Adrenal gland (tissue), 12 donors: Measurements from ENCODE around the gene APLN. TPM values are rescaled to one million over a fixed set of nuclear protein-coding genes. Genes with fewer than 3 reads are reported as not detected.

Source experiments
- DNase-seq, 7 donors: peaks; one replicate each; pipeline ENCODE4 v3.0.0-alpha.2; 2019 to 2020
- H3K27ac ChIP-seq, 5 donors: fragments of 200-600 bp; sonication (generic) in 4 of 5; 1 replicate in 3 of 5; 2 replicates in 2 of 5; pipeline versions ENCODE4 v1.5.1 to v1.8.0; 2016 to 2020; ENCODE audit warnings: mild to moderate bottlenecking in 1 of 5
- H3K27me3 ChIP-seq: fragments of 200-600 bp; 2 replicates; pipeline ENCODE4 v1.8.0; 2021
- H3K36me3 ChIP-seq, 2 donors: fragments of 200-600 bp; replicated peaks in 1 of 2; 1 replicate in 1 of 2; 2 replicates in 1 of 2; pipeline versions ENCODE4 v1.5.1 to v1.8.0; 2018 to 2022
- H3K4me1 ChIP-seq, 2 donors: fragments of 200-600 bp; replicated peaks in 1 of 2; 1 replicate in 1 of 2; 2 replicates in 1 of 2; pipeline versions ENCODE4 v1.5.1 to v1.8.0; 2018 to 2021
- H3K4me3 ChIP-seq, 4 donors: fragments of 200-600 bp; sonication (generic) in 3 of 4; one replicate each; pipeline ENCODE4 v1.5.1; 2016 to 2018
- H3K9me3 ChIP-seq, 3 donors: fragments of 200-600 bp; sonication (generic) in 1 of 3; replicated peaks in 1 of 3; 1 replicate in 2 of 3; 2 replicates in 1 of 3; pipeline versions ENCODE4 v1.5.1 to v1.8.0; 2016 to 2021
- CTCF ChIP-seq, 6 experiments: fragments of 450-650 bp in 4 of 6; fragments of 200-600 bp in 2 of 6; sonication (generic) in 1 of 6; IDR thresholded peaks; 1 replicate in 5 of 6; 2 replicates in 1 of 6; pipeline versions ENCODE4 v1.5.1 to v1.8.0; 2016 to 2021; ENCODE audit warnings: antibody characterized with exemption in 6 of 6, mild to moderate bottlenecking in 2 of 6, moderate library complexity in 1 of 6
- POLR2A ChIP-seq, 2 donors: fragments of 450-650 bp; IDR thresholded peaks; one replicate each; pipeline ENCODE4 v1.6.1; 2017; ENCODE audit warnings: antibody characterized with exemption in 2 of 2, mild to moderate bottlenecking in 2 of 2, moderate library complexity in 1 of 2
- WGBS, 4 donors: extraction: QIAGEN DNeasy Blood & Tissue Kit in 2 of 4; methylation state at CpG; one replicate each; pipeline versions ENCODE4 v1.1.5 to v1.1.7; 2013 to 2017; 5-methylcytosine and 5-hydroxymethylcytosine counted together
- intact Hi-C, 2 donors: fragments of 100-400 bp; cut with DNase I; formaldehyde crosslinking; loops; one replicate each; pipeline versions ENCODE4 v1.14.1 to v1.15.0; 2022 to 2023
- polyA plus RNA-seq, 3 donors: library from polyadenylated mRNA; stranded (reverse); fragments of 200-250 nt in 2 of 3; fragments of 350-450 nt in 1 of 3; fragmentation: Illumina TruSeq in 1 of 3; extraction: RNeasy Lipid Tissue Mini Kit (QIAGEN cat#74804) in 1 of 3; gene quantifications; one replicate each; pipeline ENCODE4 v1.2.3, GENCODE V29; 2013 to 2014
- total RNA-seq, 9 donors: library from RNA; depleted of rRNA in 4 of 9; stranded (reverse); fragments of >200 nt in 4 of 9; fragments of 120-200 nt in 1 of 9; fragmentation: NEBNext Ultra II Directional in 1 of 9; extraction: Animal tissue kit (Norgen Biotek cat#: 25700) in 1 of 9; gene quantifications; one replicate each; pipeline versions ENCODE4 v1.1.0 to v1.2.4, GENCODE V29; 2013 to 2023
- donor health status: healthy with polysubstance abuse.
- donor health status: Bipolar disorder and iron deficiency.
- donor health status: DM: yes; HTN: yes; CAD: no.
- donor health status: DM: no; HTN: no; CAD: no.
- donor health status: DM: no; HTN: no; CAD: no.
- donor health status: DM: yes; HTN: yes; CAD: no.

The APLN gene
- total and polyA plus RNA-seq, 12 donors: 0.67 to 27.5 (median 5.6) TPM

- Histone ChIP-seq H3K27me3 (no peaks in the 10 kb centered on the region), H3K36me3 (no peaks in the 10 kb centered on the region), H3K9me3 (no peaks in the 10 kb centered on the region), H3K4me3 (no peak overlapping the region), H3K27ac (no peak overlapping the region), H3K4me1 (no peaks in the 10 kb centered on the region)
- WGBS, 4 donors: 82 to 88% (median 85%) methylated on average over 1 of the region's 1 CpG; no CpG with 5 or more reads in 1 of the 4 donors
- no peak for DNase-seq
- TF ChIP-seq POLR2A (IDR thresholded peaks at IDR 0.05) (no peak), CTCF (IDR thresholded peaks at IDR 0.05) (no peak)
- intact Hi-C loops: no loop called here
These were observed 14.0 kb downstream of the APLN start for GRCh38 chrX:129640737-129641136.

DNA sequence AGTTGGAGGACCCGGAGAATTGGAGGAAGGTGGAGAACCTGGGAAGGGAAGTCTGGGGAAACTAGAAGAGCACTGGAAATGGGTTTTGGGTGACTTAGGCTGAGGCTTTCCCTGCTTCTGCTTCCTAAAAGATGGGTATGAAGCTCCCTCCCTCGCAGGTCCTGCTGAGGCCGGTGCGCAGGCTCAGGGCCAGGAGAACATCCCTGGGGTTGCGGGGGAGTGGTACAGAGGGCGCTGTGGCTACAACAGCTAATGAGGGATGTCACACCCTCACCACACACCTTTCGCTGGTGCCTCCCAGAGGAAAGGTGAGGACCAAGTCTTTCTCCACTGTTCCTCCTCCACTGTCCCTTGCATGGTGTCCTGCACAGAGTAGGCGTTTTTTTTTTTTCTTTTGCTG, 15.8 kb downstream of the APLN start:
- Histone ChIP-seq H3K9me3 (no peaks in the 10 kb centered on the region), H3K4me3 (no peak overlapping the region), H3K4me1 (no peaks in the 10 kb centered on the region), H3K36me3 (no peaks in the 10 kb centered on the region), H3K27me3 (no peaks in the 10 kb centered on the region), H3K27ac (no peak overlapping the region)
- TF ChIP-seq POLR2A (IDR thresholded peaks at IDR 0.05) (no peak), CTCF (IDR thresholded peaks at IDR 0.05) (no peak)
- no peak for DNase-seq
- intact Hi-C loops: loop anchor here (5.0 kb wide), 1 partner anchor 88 kb away; no protein-coding TSS in a partner anchor
- 69 to 86% (median 77%) methylated on average over 5 to 8 of the region's 8 CpGs for WGBS, 4 donors

GRCh38 chrX:129637217-129638109, 17.3 kb downstream of the APLN start:
- 0 to 22% (median 20%) methylated on average over 4 to 13 of the region's 13 CpGs for WGBS, 4 donors
- intact Hi-C loops: loop anchor here (5.0 kb wide), 1 partner anchor 90 kb away; no protein-coding TSS in a partner anchor
- no peaks in the 10 kb centered on the region for H3K36me3 ChIP-seq
- H3K9me3 ChIP-seq: no peaks in the 10 kb centered on the region
- no peaks in the 10 kb centered on the region for H3K4me1 ChIP-seq
- peak; percentile 58 to 92 (median 72) for DNase-seq
- no peaks in the 10 kb centered on the region for H3K27me3 ChIP-seq
- no peak overlapping the region for H3K4me3 ChIP-seq
- no peak for TF ChIP-seq POLR2A (IDR thresholded peaks at IDR 0.05)
- peak; percentile 80 to 91 (median 88) for TF ChIP-seq CTCF (IDR thresholded peaks at IDR 0.05)
- H3K27ac ChIP-seq: no peak overlapping the region

GRCh38 chrX:129636175-129636681, 18.5 kb downstream of the APLN start:
- Histone ChIP-seq H3K4me3 (no peak overlapping the region), H3K9me3 (no peaks in the 10 kb centered on the region), H3K36me3 (no peaks in the 10 kb centered on the region), H3K4me1 (no peaks in the 10 kb centered on the region), H3K27me3 (no peaks in the 10 kb centered on the region), H3K27ac (no peak overlapping the region)
- WGBS, 4 donors: 62 to 85% (median 74%) methylated on average over 6 to 8 of the region's 8 CpGs
- DNase-seq: no peak
- no peak for TF ChIP-seq POLR2A (IDR thresholded peaks at IDR 0.05)
- no peak for TF ChIP-seq CTCF (IDR thresholded peaks at IDR 0.05)
- intact Hi-C loops: loop anchor here (5.0 kb wide), 1 partner anchor 91 kb away; no protein-coding TSS in a partner anchor
